Bronchial epithelial cell (primary cell): Measurements from ENCODE around the gene TAS1R3. TPM values are rescaled to one million over a fixed set of nuclear protein-coding genes. Genes with fewer than 3 reads are reported as not detected.

Experiments
- DNase-seq: peaks from one replicate; pipeline ENCODE4 v3.0.0-alpha.2; 2010; ENCODE audit warnings: low read depth
- FAIRE-seq: peaks from 2 replicates; lab custom pipeline; 2011; peaks lifted over from hg19 to GRCh38; lab: Jason Lieb, UNC
- H3K27me3 ChIP-seq: 2 replicates; pipeline ENCODE4 v1.5.1; 2011; ENCODE audit warnings: low read length; ENCODE audit not compliant: control insufficient read depth, insufficient read depth
- H3K36me3 ChIP-seq: 2 replicates; pipeline ENCODE4 v1.5.1; 2011; ENCODE audit warnings: low read length; ENCODE audit not compliant: control insufficient read depth, insufficient read depth
- H3K4me3 ChIP-seq: 2 replicates; pipeline ENCODE4 v1.5.1; 2011; ENCODE audit warnings: mild to moderate bottlenecking, low read depth, low read length, control low read depth
- total RNA-seq: library from RNA; depleted of rRNA; stranded (reverse); fragments of >200 nt; gene quantifications from 2 replicates; pipeline ENCODE4 v1.2.1, GENCODE V29; 2014
- TF ChIP-seq, protein P1 (sequence below): IDR thresholded peaks from 2 replicates; pipeline ENCODE4 v1.5.1; 2011; ENCODE audit warnings: mild to moderate bottlenecking, moderate library complexity, low read length, control low read depth, inconsistent platforms; ENCODE audit not compliant: insufficient read depth, severe bottlenecking

The TAS1R3 gene
- total RNA-seq, 1 donor from 2014 or later: 0.26 TPM

DNA sequence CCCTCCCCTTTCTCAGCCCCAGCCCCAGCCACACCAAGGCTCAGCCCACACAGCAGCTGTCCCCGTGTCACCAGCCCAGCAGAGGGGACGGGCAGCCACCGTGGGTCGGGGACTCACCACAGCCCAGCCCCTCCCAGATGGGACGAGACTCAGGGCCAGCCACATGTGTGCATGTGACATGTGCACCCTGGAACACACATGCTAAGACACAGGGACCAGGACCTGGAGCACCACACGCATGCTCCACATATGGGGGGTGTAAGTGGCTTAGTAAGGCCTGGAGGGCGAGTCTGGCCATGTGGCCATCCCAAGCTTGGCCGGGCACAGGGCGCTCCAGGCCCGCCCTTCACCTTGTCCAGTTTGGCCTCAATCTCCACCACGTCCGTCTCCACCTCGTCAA is 27.3 kb upstream of the TAS1R3 start:
- DNase-seq (no peak), FAIRE-seq (no peak)
- H3K4me3 ChIP-seq: no peak overlapping the region
- H3K36me3 ChIP-seq: peaks cover 1% of the 10 kb centered on the region
- no peaks in the 10 kb centered on the region for H3K27me3 ChIP-seq
- TF ChIP-seq, protein P1, sequence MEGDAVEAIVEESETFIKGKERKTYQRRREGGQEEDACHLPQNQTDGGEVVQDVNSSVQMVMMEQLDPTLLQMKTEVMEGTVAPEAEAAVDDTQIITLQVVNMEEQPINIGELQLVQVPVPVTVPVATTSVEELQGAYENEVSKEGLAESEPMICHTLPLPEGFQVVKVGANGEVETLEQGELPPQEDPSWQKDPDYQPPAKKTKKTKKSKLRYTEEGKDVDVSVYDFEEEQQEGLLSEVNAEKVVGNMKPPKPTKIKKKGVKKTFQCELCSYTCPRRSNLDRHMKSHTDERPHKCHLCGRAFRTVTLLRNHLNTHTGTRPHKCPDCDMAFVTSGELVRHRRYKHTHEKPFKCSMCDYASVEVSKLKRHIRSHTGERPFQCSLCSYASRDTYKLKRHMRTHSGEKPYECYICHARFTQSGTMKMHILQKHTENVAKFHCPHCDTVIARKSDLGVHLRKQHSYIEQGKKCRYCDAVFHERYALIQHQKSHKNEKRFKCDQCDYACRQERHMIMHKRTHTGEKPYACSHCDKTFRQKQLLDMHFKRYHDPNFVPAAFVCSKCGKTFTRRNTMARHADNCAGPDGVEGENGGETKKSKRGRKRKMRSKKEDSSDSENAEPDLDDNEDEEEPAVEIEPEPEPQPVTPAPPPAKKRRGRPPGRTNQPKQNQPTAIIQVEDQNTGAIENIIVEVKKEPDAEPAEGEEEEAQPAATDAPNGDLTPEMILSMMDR: no peak

DNA sequence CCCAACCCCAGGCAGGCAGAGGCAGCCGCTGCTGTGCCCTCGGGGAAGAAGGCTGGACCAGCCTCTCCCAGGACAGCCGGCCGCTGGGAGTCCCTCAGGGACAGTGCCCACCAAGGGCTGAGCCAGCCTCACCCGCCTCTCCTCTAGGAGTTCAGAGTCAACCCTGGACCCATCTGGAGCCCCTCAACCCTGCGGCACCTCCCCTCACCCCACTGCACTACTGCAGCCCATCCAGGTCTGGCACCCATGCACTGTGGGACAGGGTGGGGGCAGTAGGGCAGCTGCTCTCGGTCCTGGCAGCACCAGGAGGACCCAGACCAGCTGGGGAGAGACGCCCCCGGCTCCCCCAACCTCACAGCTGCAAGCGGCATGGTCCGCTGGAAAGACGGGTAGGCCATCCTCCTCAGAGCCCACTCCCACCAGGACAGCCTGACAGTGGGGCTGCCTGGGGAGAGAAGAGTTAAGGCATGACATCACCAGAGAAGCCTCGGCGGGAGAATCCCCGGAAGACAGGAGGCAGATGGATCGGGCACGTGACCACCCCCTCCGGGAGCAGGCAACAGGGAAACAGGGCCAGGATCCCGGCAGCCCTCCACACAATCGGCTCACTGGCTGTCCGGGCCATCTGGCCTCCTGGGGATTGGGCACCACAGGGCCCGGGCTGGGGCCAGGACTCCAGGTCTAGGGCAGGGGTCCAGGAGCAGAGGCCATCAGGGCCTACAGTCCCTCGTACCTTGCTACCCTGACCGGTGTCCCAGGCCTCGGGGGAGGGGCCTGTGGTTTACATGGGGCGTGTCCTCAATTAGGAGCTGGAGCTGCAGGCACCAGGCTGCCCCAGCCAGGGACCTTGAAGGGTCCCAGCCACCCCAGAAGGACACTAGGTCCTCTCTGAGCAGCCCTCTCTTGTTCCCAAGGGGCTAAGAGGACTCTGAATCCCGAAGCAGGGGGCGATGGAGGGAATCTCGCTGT is 26.5 kb upstream of the TAS1R3 start:
- Histone ChIP-seq H3K27me3 (no peaks in the 10 kb centered on the region), H3K36me3 (peaks cover 1% of the 10 kb centered on the region), H3K4me3 (no peak overlapping the region)
- TF ChIP-seq, protein P1: no peak
- DNase-seq: peak; percentile 51
- FAIRE-seq: no peak

DNA sequence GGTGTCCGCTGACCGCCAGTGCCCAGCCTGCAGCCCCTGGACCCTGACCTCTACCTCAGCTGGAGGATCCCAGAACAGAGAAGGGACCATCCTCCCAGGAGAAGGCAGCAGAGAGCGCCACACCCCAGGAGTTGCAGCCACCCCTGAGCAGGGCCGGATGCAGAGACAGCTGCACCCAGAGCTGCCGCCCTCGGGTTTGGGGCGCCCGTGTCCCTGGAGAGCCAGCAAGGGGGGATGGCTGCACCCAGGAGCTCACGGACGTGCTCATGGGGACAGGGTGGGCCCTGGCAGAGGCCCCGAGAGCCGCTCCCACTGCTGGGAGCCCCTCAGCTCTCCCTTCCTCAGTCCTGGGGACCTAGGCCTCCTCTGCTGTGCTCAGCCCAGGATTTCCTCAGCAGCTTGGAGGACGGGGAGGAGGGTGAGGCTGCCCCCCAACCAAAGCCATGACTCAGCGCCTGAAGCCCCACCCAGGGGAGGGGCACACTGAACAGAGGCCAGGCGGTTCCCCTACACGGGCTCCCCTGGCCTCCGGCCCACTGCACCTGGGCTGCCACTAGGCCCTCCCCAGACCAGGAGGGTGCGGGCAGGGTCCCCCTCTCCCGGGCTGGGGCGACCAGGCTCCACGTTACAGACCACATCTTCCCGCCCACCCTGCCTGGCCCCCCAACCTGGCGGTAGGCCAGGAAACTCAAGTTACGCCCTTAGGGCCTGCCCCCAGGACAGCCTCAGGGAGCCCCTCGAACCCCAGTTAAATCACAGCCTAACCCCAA is 25.6 kb upstream of the TAS1R3 start:
- TF ChIP-seq, protein P1: peak; percentile 28
- H3K4me3 ChIP-seq: peak overlapping the region; percentile 10
- no peaks in the 10 kb centered on the region for H3K27me3 ChIP-seq
- DNase-seq (peak; percentile 76), FAIRE-seq (no peak)
- peaks cover 5% of the 10 kb centered on the region for H3K36me3 ChIP-seq

DNA sequence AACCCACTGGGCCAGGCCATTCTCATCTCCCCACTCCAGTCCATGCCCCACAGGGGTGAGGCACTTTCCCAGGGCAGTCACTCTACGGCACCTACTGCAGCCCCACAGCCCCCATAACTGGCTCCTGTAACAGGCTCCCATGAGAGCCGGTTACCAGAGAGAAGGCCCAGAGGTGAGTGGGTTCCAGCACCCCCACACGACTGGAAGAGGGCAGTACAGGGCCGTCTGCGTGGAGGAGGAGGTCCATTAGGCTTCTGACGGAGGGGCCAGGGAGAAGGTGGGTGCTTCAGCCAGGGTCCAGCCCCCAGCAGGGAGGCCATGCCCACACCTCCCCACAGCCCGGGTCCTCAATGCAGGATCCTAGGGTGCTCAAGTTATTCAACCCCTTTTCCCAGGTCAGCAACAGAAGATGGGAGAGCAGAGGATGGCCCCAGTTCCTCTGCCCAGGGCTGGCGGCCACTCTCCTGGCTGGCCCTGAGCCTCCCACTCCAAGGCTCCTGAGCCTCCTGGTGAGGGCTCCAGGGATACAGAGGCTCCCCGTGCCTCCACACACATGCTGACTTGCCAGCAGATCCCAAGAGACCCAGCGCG is 24.9 kb upstream of the TAS1R3 start:
- peak overlapping the region; percentile 75 for H3K4me3 ChIP-seq
- DNase-seq (no peak), FAIRE-seq (no peak)
- H3K36me3 ChIP-seq: peaks cover 9% of the 10 kb centered on the region
- no peaks in the 10 kb centered on the region for H3K27me3 ChIP-seq
- TF ChIP-seq, protein P1: no peak

DNA sequence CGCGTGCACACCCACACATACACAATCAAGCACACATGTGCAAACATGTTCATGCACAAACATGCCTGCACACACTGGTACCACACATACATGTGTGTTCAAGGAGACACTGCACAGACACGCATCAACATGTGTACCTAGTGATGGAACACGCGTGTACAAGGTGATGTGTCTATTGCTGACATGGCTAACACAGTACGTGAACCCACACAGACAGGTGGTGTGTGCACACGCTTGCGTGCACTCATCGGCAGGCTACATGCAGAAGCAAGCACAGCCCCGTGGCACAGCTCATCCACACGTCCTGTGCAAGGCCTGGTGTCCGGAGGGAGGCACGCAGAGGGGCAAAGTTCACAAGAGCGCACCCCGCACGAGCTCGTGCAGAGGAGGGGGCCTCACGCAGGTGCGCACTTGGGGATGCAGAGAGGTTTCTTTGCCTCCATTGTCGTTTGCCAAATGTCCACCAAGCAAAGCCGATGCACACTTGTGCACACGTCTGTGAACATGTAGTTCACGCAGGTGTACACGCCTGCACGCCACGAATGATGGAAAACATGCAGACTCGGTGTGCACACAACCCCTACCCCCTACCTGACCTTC is 24.3 kb upstream of the TAS1R3 start:
- H3K27me3 ChIP-seq: no peaks in the 10 kb centered on the region
- peak; percentile 41 for DNase-seq
- peak; percentile 97 for FAIRE-seq
- peak overlapping the region; percentile 75 for H3K4me3 ChIP-seq
- TF ChIP-seq, protein P1: no peak
- peaks cover 14% of the 10 kb centered on the region for H3K36me3 ChIP-seq
